HT1080 (cell line): ENCODE measurements around the gene ZNF490. TPM values are rescaled to one million over a fixed set of nuclear protein-coding genes. Genes with fewer than 3 reads are reported as not detected.
"Not testable (repeated sequence)": the region's sequence is repeated elsewhere in the genome, so short reads cannot be mapped to it uniquely, and the experiment has no call there.

Experiments
- DNase-seq: peaks from one replicate; pipeline ENCODE4 v3.0.0-alpha.2; 2015; ENCODE audit warnings: low read depth
- total RNA-seq: library from RNA; depleted of rRNA; stranded (reverse); fragments of >200 nt; shearing (Covaris generic); gene quantifications from 2 replicates; pipeline ENCODE4 v1.2.3, GENCODE V29; 2014

Gene ZNF490
- total RNA-seq, 1 experiment from 2014 or later = 7.0 TPM

- DNase-seq = no peak
Observed at GRCh38 chr19:12623361-12624031, 12.9 kb upstream of the ZNF490 start.

GRCh38 chr19:12621253-12622024 lies 10.8 kb upstream of the ZNF490 start:
- DNase-seq = not testable (repeated sequence)

GRCh38 chr19:12617646-12618045 lies 7.0 kb upstream of the ZNF490 start:
- DNase-seq = no peak

- peak; percentile 69 for DNase-seq
Observed at GRCh38 chr19:12611361-12611699, 717 bp upstream of the ZNF490 start.

- no peak for DNase-seq
Observed at GRCh38 chr19:12607631-12608030, 3.0 kb downstream of the ZNF490 start.

GRCh38 chr19:12606796-12607195 lies 3.8 kb downstream of the ZNF490 start:
- DNase-seq = no peak

- DNase-seq = no peak
Observed at GRCh38 chr19:12603714-12604113, 6.9 kb downstream of the ZNF490 start.

- DNase-seq = no peak
Observed at GRCh38 chr19:12597594-12597993, 13.0 kb downstream of the ZNF490 start.

GRCh38 chr19:12596927-12597548 lies 13.6 kb downstream of the ZNF490 start:
- no peak for DNase-seq

- DNase-seq = no peak
Observed at GRCh38 chr19:12596485-12596884, 14.1 kb downstream of the ZNF490 start.

GRCh38 chr19:12581100-12581499 lies 29.5 kb downstream of the ZNF490 start:
- DNase-seq = no peak

GRCh38 chr19:12580180-12580694 lies 30.4 kb downstream of the ZNF490 start:
- DNase-seq = peak; percentile 53

GRCh38 chr19:12578641-12579040 lies 32.0 kb downstream of the ZNF490 start:
- DNase-seq = no peak

- no peak for DNase-seq
Observed at GRCh38 chr19:12574036-12574435, 36.6 kb downstream of the ZNF490 start.

- no peak for DNase-seq
Observed at GRCh38 chr19:12567951-12568350, 42.7 kb downstream of the ZNF490 start.

GRCh38 chr19:12566380-12566779 lies 44.2 kb downstream of the ZNF490 start:
- not testable (repeated sequence) for DNase-seq

- DNase-seq = peak; percentile 79
Observed at GRCh38 chr19:12564016-12564664, 46.5 kb downstream of the ZNF490 start.

GRCh38 chr19:12555456-12555930 lies 55.1 kb downstream of the ZNF490 start:
- no peak for DNase-seq

- DNase-seq = peak; percentile 98
Observed at GRCh38 chr19:12551060-12551832, 59.4 kb downstream of the ZNF490 start, which contains the start of gene ZNF564. Gene ZNF564, minus strand, starts transcription at chr19:12551482. Its CDS starts 150 bp downstream, at chr19:12551332.

- no peak for DNase-seq
Observed at GRCh38 chr19:12546903-12547302, 63.7 kb downstream of the ZNF490 start.

- no peak for DNase-seq
Observed at GRCh38 chr19:12546068-12546467, 64.5 kb downstream of the ZNF490 start.
